VCaP (cell line): ENCODE results near the gene HAT1.

Source experiments
- H3K27ac ChIP-seq: fragments of 450-650 bp; 2 replicates; pipeline ENCODE4 v1.5.1; 2017
- TF ChIP-seq, protein P1 (sequence below): fragments of 450-650 bp; conservative IDR thresholded peaks from 2 replicates; pipeline ENCODE4 v1.5.1; 2017; ENCODE audit warnings: mild to moderate bottlenecking, moderate library complexity

HAT1 gene

DNA sequence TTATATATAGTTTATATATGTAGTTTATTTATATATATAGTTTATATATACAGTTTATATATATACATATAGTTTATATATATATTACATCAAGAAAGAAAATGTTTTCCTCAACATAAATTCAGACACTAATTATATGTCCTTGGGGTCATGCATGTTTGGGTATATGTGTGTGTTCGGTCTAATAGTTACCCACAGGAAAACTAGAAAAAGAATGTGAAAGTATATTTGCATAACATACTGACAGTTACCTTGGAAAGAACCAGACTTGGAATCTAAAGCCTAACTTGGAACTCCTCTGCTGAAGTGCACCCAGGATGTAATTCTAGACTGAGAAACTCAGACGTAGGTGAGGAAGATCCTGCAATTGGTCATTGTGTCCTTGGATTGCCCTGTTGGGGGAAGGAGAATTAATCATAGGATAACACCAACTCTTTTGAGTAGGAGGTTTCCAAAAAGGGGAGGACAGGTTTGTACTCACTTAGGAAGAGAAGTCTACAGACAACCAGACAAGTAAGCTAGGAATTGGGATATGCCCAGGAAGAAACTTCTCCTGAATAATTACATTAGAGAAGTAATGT lies 19.3 kb upstream of the HAT1 start:
- H3K27ac ChIP-seq, result no peak overlapping the region
- TF ChIP-seq, protein P1, sequence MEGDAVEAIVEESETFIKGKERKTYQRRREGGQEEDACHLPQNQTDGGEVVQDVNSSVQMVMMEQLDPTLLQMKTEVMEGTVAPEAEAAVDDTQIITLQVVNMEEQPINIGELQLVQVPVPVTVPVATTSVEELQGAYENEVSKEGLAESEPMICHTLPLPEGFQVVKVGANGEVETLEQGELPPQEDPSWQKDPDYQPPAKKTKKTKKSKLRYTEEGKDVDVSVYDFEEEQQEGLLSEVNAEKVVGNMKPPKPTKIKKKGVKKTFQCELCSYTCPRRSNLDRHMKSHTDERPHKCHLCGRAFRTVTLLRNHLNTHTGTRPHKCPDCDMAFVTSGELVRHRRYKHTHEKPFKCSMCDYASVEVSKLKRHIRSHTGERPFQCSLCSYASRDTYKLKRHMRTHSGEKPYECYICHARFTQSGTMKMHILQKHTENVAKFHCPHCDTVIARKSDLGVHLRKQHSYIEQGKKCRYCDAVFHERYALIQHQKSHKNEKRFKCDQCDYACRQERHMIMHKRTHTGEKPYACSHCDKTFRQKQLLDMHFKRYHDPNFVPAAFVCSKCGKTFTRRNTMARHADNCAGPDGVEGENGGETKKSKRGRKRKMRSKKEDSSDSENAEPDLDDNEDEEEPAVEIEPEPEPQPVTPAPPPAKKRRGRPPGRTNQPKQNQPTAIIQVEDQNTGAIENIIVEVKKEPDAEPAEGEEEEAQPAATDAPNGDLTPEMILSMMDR, result no peak

DNA sequence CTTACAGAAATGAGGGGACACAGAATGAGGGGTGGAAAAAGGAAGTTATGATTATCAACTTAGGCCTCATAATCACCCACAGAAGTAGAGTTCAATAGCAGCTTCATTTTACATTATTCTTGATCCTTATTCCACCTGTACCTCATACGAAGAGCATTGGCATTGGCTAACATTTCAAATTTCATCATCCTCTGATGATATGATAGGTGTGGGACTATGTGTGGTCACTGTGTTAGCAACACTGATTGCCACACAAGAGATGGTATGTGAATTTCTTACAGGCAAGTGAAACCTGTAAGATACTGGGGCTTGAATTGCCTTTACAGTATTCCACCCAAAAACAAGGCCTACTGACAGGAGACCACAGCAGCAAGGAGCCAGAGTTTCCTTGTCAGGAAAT lies 14.0 kb upstream of the HAT1 start:
- H3K27ac ChIP-seq, result no peak overlapping the region
- TF ChIP-seq, protein P1, result no peak

DNA sequence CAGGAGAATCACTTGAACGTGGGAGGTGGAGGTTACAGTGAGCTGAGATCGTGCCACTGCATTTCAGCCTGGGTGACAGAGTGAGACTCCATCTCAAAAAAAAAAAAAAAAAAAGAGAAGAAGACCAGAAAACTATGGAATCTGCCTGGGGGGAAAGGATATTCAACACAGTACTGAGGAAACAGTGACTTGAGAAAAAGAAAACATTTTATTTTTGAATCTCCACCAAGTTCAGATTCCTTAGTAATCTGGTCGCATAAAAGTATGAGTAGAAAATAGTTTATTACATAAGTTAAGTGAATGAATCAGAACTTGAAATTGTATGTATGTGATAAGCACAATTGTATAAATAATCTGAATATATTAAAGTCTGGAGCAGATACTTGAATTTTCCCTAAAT lies 13.0 kb upstream of the HAT1 start:
- H3K27ac ChIP-seq, result no peak overlapping the region
- TF ChIP-seq, protein P1, result no peak

DNA sequence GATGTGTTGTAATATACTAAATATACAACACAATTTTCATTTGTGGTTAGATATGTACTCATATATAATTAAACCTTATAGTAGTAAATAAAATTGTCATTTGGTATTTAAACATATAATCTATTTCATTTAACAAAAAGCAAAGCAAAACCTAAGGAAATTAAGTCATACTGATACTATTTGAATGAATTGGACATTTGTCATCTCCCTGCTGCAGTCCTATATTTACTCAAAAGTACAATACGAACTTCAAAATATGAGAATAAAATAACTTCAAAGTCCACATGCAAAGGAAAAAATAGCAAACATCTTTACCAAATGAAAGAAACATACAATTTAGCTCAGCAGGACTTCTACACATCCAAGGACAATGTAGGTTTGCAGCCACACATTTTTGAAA lies 11.8 kb upstream of the HAT1 start:
- TF ChIP-seq, protein P1, result no peak

DNA sequence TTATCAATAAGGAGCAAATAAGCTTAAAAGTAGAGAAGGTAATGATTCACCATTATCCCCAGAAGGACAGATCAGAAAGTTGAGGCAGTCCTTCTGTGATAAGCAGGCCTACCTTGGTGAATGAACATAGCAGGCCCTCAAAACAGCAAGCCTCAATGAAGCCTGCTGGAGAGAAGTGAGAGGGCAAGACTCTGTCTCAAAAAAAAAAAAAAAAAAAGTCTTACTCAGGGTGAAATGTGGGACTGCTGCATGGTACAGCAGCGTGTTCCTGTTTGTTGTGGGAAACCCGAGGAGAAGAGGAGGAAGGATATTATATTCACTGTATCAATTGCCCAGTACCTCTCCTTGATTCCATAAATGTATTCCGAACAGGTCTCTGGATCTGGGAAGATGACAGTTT lies 8.7 kb upstream of the HAT1 start:
- H3K27ac ChIP-seq, result no peak overlapping the region
- TF ChIP-seq, protein P1, result no peak

More for the DNA sequence above, 11.8 kb upstream of the HAT1 start:
- no peak overlapping the region for H3K27ac ChIP-seq

DNA sequence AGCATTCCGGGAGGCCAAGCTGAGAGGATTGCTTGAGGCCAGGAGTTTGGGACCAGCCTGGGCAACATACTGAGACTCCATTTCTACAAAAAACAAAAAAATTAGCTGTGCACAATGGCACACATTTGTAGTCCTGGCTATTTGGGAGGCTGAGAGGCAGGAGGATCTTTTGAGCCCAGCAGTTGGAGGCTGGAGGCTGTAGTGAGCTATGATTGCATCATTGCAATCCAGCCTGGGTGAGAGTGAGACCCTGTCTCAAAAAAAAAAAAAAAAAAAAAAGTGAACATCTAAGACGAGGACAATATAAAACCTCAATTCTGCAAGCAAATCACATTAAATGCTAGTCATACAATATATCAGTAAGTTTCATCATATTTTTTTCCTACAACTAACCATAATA lies 2.8 kb upstream of the HAT1 start:
- TF ChIP-seq, protein P1, result no peak
- no peak overlapping the region for H3K27ac ChIP-seq

DNA sequence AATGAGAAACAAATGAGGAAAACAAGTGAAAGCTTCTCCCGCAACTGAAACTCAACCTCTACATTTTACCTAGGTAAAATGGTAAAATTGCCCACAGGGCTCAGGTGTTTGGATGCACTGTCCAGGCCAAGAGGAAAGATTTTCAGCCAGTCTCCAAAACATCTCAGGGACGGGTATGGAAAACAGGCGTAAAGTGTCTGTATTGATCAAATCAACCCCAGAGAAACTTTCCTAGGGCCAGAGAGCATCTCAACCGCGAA lies 361 bp upstream of the HAT1 start:
- TF ChIP-seq, protein P1, result no peak

DNA sequence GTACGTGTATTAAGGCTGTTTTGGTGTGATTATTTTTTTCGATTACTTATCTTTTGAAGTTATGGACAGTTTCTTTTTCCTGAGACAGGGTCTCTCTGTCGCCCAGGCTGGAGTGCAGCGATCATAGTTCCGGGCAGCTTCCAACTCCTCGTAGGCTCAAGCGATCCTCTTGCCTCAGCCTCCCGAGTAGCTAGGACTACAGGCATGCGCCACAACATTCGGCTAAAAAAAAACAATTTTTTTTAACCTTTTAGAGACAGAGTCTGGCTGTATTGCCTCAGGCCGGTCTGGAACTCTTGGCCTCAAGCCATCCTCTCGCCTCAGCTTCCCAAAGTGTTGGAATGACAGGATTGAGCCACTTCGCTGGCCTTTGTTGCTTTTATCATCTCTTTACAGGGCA lies 945 bp downstream of the HAT1 start:
- TF ChIP-seq, protein P1, result no peak
- H3K27ac ChIP-seq, result peak overlapping the region; percentile 77

More for the DNA sequence above, 361 bp upstream of the HAT1 start:
- H3K27ac ChIP-seq, result peak overlapping the region; percentile 77
